ENCODE results near the gene TMEM243.
"Not testable (repeated sequence)": the region's sequence is repeated elsewhere in the genome, so short reads cannot be mapped to it uniquely, and the experiment has no call there.

TMEM243 gene

DNA sequence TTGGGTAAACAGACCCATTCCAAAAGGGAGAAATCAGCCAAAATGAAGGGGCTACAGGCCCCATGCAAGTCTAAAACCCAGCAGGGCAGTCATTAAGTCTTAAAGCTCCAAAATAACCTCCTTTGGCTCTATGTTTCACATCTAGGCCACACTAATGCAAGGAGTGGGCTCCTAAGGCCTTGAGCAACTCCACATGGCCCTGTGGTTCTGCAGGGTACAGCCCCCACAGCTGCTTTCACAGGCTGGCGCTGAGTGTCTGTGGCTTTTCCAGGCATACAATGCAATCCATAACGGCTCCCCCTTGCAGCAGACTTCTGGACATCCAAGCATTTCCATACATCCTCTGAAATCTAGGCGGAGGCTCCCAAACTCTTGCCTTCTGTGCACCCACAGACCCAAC lies 9.0 kb downstream of the TMEM243 start:
- no peak for DNase-seq

DNA sequence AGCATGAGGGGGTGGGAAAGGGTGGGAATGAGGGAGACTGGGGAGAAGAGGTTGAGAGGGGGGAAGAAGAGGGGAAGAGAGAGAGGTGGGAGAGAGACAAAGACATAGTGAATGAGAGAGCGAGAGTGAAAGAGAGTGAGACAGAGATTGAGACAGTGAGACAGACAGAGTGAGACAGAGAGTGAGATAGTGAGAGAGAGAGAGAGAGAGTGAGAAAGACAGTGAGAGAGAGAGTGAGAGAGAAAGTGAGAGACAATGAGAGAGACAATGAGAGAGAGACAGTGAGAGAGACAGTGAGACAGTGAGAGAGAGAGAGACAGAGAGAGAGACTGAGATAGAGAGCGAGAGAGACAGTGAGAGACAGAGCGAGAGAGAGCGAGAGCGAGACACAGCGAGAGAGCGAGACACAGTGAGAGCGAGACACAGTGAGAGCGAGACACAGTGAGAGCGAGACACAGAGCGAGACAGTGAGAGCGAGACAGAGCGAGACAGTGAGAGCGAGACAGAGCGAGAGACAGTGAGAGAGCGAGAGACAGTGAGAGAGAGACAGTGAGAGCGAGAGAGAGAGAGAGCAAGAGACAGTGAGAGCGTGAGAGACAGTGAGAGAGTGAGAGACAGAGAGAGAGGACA lies 10.1 kb downstream of the TMEM243 start:
- no peak for DNase-seq

DNA sequence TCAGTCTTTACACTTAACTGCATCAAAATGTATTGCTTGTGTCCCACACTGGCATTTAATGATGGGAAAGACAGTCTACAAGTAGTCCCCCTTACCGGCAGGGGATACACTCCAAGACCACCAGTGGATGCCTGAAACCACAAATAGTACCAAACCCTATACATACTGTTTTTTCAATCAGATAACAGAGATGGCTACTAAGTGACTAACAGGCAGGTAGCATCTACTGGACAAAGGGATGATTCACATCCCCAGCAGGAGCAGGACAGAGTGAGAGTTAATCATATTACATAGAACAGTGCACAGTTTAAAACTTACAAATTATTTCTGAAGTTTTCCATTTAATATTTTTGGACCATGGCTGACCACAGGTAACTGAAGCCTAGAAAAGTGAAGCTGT lies 13.2 kb downstream of the TMEM243 start:
- DNase-seq: no peak

DNA sequence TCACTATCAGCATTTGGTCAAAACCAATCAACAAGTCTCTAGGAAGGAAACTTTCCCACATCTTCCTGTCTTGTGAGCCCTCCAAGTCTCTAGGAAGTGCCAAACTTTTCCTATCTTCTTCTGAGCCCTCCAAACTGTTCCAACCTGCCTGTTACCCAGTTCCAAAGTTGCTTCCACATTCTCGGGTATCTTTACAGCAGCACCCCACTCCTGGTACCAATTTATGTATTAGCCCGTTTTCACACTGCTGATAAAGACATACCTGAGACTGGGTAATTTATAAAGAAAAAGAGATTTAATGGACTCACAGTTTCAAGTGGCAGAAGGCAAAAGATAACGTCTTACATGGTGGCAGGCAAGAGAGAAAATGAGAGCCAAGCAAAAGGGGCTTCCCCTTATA lies 13.8 kb downstream of the TMEM243 start:
- DNase-seq: not testable (repeated sequence)

DNA sequence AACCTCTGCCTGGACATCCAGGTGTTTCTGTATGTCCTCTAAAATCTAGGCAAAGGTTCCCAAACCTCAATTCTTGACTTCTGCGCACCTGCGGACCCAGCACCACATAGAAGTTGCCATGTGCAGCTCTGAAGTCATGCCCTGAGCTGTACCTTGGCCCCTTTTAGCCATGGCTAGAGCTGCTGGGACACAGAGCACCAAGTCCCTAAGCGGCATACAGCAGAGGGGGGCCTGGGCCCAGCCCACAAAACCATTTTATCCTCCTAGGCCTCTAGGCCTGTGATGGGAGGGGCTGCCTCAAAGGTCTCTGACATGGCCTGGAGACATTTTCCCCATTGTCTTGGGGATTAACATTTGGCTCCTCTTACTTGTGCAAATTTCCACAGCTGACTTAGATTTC lies 14.6 kb downstream of the TMEM243 start:
- no peak for DNase-seq

DNA sequence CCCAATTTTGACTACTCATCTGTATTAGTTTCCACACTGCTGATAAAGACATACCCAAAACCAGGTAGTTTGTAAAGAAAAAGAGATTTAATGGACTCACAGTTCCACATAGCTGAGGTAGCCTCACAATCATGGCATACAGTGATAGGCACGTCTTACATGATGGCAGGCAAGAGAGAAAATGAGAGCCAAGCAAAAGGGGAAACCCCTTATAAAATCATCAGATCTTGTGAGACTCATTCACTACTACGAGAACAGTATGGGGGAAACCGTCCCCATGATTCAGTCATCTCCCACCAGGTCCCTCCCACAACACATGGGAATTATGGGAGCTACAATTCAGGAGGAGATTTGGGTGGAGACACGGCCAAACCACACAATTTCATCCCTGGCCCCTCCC lies 15.6 kb downstream of the TMEM243 start:
- DNase-seq: not testable (repeated sequence)

DNA sequence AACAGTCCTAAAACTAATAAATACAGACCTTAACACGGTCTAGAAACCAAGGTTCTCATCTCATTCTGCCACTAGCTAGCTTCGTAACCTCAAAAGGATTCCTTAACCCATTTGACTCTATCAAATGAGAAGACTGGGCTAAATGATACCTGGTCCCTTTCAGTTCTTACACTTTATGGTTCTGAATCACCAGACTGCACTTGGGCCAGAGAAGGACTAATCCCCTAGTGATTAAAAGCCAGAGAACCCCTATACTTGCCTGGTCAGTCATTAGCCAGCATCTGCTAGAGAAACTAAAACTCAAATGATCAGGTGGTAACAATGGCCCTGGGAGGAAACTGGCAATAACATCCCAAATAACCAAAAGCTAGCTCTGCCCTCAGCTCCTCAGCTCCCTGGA lies 16.8 kb downstream of the TMEM243 start:
- DNase-seq: no peak

DNA sequence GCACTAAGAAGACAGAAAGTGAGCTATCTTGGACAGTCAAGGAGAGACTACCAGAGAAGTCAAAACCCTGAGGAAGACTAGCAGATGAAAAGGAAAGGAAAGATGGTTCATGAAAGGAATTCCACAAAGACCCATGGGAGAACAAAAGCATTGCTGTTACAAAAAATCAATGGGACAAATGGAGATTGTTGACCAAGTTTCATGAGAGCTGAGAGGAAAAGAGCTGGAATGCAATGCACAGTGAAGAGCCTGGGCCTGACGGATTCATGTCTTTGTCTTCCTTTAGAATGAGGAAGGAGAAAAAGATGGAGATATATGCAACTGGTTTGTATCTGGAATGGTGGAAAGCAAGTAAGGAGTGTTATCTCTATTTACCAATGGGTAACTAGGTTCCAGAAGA lies 17.3 kb downstream of the TMEM243 start:
- DNase-seq: no peak

DNA sequence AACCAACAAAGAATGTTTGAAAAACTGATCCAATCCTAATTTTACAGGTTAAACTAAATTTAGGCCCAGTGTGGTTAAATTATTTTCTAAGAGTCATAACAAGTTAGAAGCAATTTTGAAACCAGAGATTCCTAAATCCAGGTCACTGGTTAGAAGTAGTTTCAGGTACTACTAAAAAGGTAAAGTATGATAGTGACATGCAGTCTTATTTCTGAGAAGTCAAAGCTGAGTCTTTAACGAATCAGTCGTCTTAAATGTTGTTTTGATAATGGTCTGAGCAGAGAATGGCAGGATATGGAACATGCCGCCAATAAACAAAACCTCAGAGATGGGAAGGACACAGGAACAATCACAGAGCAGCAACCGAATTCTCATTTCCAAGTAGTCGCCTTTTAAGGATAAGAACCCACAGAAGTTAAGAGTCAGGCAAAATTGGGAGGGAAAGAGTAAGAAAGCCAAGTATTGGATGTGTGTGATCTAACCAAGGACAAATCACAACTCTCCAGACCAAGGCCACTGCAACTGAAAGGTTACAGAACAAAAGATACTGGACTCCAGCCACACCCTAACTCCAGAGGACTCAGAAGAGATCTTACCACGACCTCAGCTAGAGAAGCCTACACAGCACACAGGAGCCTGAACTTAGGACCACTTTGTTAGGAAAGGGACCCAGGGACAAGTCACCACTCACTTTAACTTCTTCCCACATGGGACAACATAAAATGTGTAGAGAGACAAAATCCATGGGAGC lies 19.7 kb downstream of the TMEM243 start:
- DNase-seq: no peak

DNA sequence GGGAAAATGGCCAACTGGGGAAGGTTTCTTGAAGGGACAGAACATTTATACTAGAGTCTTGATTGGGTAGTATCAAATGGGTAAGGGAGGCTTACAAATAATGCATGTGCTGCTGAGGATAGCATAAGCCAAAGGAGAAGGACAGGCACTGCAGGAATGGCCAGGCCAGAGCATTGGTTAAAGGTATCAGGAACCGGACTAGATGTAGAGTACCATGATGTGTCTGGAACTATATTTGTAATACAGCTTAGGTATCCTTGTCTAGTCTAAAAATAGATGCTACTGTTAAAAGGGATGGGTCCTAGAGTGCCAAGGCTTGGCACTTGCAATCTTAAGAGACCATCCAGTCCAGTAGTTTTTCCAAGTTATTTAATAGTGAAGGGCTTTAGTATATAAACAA lies 20.3 kb downstream of the TMEM243 start:
- no peak for DNase-seq

DNA sequence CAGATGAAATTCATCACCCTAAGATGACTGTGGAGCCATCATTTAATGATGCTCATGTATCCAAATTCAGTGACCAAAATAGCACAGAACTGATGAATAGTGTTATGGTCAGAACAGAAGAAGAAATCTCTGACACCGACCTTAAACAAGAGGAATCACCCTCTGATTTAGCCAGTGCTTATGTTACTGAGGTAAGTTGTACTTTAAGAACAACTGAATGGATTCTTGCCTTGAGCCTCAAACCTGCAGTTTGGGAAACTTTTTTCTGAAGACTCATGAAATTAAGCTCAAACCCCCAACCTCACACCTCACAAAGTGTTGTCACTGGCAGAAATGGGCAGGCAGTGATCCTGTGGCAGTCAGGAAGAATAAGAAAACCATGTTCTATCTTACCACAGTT lies 25.6 kb downstream of the TMEM243 start:
- no peak for DNase-seq

DNA sequence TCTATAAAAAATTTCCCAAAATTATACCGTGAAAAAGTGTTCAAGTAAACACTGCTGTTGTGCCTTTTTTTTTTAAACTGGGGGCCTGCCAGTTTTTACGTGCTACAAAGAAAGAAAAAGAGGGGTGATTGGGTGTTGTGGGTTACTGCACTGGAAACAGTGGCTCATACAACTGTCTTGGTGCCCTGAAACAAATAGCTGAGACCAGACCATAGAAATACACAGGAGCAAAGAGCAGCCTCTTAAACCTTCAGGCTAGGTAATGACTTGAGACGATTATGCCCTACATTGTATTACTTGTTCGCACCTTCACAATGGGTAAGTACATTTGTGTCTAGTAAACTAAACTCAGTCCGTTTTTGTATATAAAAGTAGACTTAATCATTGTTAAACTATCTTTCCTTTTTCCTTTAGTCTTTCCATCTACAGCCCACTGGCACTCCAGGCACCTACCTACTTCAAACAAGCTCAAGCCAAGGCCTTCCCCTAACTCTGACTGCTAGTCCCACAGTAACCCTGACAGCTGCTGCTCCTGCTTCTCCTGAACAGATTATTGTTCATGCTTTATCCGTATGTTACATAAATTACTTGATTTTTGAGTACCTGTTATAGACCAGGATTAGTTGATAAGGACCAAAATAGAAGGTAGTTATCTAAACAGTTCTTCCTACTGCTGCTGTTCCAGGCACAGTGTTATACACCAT lies 26.6 kb downstream of the TMEM243 start:
- DNase-seq: no peak

DNA sequence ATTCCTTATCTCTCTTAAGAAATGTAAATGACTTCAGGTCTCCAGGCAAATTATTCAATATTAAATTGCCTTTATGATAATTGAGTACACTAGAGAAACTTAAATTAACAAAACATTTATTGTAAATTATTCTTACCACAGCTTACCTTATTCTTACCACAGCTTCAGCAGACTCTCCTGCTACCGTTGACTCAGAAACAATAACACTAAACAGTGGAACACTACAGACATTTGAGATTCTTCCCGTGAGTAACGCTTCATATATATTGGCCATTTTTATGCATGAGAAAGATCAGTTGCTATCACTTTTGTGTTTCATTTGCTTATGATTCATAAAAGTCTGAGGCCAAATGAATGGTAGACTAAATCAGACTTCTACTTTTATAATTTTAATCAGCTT lies 28.7 kb downstream of the TMEM243 start:
- DNase-seq: no peak

DNA sequence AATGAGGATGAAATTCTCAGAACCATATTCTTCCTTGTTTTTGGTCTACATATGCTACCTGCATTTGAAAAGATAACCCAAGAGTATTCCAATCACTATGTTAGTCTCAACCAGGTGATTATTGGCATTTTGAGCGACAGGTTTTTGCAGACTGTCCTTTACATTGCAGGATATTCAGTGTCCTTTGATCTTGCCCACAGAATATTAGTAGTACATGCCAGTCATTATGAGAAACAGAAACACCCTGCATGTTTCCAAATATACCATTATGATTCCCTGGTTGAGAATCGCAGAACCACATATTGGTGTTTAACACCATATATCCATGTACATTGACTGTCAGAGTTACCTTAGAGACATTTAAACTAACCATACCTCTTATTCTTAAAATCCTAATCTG lies 30.6 kb downstream of the TMEM243 start:
- DNase-seq: no peak

DNA sequence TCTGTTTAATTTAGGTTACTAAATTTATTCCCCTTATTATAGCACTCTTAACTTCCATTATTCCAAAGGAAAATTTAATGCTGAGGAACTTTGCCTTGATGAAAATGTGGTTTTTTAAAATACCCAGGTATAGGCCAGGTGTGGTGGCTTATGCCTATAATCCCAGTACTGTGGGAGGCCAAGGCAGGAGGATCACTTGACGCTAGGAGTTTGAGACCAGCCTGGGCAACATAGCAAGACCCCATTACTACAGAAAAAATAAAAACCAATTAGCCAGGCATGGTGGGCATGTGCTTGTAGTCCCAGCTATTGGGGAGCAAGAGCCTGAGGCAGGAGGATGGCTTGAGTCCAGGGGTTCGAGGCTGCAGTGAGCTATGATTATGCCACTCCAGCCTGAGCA lies 32.4 kb downstream of the TMEM243 start:
- no peak for DNase-seq

DNA sequence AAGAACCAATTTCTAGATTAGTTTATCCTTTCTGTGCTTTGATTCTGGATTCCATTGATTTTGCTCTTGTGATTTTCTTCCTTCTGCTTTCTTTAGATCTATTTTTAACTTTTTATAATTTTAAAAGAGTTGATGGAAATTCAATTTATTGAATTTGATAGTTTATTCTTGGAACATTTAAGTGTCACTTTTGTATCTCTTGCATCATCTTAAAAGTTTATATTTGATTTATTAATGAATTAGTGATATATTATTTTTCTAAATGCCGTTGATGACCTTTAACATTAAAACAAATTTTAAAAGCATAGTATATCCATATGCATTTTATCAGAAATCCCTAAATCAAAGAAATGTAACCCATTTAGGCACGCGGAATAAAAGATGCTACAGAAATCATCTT lies 40.4 kb downstream of the TMEM243 start:
- DNase-seq: no peak

DNA sequence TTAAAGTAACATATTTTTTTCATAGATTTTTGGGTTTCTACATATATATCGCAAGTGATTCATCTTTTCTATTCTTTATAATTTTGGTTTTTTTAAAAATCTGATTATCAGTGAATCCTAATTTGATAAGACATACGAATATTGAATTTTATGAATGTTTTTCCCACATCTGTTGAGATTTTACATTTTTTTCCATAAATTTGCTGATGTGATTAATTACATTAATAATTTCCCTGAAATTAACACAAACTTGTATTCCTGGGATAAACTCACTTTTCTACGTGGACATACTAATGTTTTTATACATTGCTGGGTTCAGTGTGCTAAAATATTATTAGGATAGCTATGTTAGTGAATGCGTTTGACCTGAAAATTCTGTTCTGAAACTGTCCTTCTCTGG lies 41.2 kb downstream of the TMEM243 start:
- no peak for DNase-seq

DNA sequence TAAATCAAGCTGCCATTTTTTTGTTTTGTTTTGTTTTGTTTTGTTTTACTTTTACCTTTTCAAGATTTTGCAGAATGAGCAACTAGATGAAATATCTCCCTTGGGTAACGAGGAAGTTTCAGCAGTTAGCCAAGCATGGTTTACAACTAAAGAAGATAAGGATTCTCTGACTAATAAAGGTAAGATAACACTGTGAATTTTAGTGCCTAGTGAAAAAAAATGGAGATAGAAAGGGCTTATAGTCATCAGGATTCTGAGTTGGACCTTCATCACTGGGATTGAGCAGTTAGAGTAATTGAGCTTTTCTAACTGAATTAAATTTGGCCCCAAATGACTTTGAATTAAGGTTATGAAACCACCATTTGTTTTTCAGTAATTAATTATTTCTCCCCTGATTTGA lies 46.1 kb downstream of the TMEM243 start:
- DNase-seq: no peak

DNA sequence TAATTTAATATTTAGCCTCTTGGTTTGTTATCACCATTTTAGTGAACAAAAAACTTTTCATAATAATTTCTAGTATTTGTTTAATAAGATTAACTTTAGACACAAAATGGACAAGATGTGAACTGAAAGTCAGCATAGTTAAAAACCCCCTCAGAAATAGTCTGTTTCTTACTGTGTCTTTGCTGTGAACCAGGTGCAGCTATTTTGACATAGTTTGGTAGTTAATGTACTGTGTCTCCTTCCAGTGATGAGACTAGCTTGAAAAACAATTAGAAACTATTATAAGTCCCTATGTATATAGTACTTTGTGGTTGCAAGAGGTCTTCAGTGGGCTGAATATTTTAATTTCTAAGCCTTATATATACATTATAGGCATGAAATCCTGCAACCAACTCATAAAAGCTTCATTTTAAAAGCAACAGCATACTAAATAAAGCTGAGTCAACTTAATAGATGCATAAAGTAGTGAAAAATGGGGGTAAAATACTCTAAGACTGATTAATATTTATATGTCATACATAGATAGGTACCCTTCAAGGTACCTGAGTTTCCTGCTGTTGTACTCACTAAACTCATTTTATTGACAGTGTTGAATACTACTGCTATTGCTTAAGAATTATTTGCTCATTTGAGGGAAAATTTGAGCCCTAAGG lies 48.1 kb downstream of the TMEM243 start:
- DNase-seq: no peak

DNA sequence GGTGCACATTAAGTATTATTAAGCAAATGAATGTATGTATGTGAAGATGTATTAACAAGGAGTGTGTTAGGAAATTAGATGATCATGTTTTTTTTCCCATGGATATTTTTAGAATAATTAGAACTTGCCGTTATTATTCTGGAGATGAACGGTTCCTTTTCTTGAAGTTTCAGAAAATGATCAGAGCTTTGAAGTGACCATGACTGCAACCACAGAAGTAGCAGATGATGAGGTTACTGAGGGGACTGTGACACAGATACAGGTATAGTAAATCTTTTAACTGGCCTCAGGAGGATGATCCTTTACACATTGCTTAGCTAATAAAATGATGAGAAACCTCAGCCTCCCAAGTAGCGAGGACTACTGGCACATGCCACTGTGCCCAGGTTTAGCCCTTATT lies 48.7 kb downstream of the TMEM243 start:
- DNase-seq: no peak

DNA sequence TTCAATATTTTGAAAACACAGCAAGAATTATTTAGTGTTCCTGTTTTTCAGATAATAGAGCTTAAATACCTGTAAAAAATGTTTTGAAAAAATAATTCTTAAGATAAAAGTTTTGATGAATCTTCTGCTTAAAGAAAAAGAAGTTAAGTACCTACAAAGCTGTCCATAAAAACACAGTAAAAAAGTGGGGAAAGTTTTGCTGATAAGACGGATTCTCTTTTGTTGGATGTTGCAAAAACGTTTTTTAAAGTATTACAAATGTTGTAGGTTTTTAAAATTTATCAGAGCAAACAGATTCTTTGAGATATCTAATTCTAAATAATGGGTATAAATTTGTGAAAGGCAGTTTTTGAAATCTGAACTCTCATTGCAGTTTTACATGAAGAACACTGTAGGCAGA lies 55.1 kb downstream of the TMEM243 start:
- no peak for DNase-seq

DNA sequence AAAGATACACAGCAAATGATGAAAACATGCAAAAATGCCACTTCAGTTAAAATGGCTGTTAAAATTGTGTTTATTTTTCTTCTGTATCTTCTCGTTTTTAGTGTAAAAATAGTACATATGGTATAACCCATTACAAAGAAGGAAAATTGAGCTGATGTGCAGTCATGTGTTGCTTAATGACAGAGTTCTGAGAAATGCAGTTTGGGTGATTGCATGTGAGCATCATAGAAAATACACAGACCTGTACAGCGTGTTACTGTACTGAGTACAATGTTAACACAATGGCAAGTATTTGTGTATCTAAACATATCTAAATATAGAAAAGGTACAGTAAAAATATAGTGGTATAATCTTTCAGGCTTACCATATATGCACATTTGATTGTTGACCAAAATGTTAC lies 60.0 kb downstream of the TMEM243 start:
- DNase-seq: no peak

DNA sequence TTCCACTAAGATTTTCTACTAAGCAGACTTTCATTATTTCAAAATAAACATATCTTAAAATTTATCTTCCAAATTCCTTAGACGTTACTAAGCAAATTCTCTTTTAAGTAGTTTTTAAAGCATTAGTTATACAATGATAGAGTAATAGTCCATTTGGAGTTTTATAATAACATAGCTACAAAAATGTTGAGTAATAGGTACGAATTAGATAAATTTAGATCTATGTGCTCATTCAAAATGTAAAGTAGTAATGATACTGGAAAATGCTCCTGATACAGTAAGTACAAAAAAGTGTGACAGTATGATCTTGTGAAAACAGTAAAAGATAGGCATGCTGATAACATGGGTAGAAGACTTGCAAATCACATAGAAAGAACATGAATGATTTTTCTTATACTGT lies 62.8 kb downstream of the TMEM243 start:
- DNase-seq: no peak

DNA sequence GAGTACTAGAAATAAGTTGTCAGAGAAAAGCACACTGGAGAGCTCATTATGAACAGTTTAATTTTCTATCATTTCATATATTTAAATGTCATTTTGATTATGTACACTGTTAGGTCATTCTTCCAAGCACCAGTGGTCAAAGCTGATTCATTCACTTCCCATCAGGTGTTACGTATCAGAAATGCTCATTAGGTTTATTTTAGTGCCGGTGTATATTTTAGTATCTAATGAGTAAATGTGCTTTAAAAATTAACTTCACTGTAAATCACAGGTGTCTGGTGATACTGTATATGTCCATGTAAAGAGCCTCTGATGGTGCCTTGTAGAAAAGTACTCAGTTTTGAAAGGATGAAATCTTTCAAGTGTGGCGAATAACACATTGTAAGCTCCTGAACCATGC lies 63.7 kb downstream of the TMEM243 start:
- no peak for DNase-seq

All from NCI-H446 (cell line).